ENCODE measurements around the gene MIDN.

MIDN gene

DNA sequence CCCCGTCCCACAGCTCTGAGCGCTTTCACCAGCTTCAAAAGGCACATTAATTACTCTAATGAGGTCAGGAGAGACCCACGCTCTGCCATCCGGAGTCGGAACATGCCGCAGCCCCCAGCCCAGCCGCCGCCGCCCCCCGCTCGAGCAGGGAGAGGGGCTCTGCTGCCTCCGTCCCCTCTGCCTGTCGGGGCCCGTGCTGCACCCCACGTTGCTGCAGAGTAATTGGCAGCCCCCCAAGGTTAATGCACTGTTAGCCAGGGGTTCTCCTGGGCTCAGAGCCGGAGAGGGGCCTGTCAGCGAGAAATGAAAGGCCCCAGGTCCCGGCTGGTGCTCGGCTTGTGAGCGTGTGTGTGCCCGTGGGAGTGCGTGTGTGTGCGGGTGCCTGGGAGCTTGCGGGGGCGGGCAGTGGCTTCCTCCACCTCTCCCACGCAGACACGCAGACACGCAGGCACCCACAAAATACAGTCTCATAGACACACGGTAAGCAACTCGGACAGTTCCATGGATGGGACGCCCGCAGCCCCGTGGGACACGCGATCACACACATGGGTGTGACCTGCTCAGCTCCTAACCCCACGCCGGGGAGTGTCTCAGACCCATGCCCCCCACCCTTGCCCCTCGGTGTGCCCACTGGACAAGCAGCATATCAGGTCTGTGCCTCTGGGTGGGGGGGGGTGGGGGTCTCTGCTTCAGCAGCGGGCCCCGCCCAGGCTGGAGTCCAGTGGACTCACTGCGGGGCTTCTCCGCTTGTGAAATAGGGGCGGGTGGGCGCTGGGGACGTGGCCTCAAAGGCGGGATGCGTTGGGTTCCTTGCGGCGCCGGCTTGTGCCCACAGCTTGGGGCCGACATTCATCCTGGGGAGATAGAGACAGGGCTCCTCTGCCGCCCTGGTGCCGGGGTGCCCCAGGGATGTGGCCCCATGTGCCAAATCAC, 32.5 kb downstream of the MIDN start:
- in situ Hi-C loops (cut with MboI; ENCODE audit: low sequenced_read_pairs) = no loop called here

DNA sequence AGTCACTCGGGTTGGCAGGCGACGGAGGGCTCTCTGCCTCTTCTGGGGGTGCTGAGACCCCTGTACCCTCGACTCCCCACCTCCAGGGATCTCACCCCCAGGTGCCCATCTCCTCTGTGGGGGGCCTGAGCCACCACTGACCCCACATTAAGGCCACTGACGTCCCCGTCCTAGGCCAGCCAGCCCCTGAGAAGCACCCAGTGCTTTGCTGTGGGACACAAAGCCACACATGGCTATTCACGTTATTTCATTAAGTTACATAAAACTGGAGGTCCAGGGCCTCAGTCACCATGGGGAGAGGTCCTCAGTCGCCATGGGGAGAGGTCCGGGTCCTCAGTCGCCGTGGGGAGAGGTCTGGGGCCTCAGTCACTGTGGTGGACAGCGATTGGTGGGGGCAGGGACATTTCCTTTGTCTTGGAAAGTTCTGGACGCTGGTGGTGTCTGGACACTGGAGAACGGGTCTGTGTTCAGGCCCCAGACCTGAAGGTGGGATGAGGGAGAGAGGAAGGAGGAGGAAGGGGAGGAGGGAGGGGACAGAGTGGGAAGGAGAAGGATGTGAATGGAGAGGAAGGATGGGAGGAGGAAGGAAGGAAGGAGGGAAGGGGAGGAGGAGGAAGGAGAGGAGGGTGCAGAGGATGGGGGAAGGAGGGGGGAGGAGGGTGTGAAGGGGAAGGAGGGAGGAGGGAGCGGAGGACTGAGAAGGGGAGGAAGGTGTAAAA, 33.3 kb downstream of the MIDN start:
- in situ Hi-C loops (cut with MboI; ENCODE audit: low sequenced_read_pairs) = no loop called here

DNA sequence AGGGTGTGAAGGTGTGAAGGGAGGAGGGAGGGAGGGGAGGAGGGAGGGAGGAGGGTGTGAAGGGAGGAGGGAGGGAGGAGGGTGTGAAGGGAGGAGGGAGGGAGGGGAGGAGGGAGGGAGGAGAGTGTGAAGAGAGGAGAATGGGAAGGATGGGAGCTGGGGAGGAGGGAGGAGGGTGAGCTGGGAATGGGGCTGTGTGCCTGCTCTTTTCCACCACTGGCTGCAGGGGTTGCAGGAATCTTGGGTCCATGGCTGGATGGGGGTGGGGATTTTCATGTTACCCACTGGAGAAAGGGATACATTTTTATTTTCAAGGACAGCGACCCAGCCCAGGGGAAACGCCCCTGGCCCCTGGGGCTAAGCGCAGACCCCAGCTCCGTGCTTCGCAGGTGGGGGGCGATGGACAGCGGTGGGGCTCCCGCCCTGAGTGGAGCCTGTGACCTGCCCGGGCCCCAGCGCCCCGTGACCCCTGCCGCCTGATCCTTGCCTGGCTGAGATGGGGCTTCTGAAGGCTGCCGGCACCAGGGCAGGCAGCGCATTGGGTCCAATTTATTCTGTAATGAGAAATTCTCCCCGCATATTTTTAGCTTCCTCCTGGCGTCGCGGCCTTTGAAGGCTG, 34.3 kb downstream of the MIDN start:
- in situ Hi-C loops (cut with MboI; ENCODE audit: low sequenced_read_pairs) = no loop called here

DNA sequence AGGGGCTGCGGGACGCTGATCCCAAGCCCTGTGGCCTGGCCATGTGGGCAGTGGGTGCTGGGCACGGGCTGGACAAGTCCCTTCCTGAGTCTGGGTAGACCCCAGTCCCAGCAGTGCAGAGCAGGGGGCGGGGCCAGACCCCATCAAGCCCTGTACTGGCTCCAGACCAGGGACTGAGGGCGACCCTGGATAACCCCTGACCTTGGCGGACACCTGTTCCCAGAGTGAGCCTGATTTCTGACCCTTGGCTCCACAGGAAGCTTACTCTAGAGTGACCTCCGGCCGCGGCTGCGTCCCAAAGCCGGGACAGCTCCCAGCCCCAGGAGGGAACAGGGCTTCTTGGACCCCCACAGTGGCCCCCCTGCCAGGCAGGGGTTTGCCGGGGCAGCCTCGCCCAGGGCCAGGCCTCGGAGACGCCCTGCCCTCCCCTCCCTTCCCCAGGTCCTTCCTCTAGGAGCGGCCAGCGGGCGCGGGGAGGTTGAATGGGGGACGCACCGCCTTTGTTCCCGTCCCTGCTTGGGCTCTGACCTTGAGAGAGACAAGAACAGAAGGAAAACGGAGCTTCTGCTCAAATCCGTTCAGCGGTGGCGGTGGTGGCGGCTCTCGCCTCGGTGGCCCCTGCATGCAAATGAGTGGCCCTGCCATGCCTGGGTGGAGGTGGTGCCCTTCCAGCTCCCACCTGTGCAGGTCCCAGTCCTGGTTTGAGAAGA, 35.0 kb downstream of the MIDN start:
- in situ Hi-C loops (cut with MboI; ENCODE audit: low sequenced_read_pairs) = no loop called here

DNA sequence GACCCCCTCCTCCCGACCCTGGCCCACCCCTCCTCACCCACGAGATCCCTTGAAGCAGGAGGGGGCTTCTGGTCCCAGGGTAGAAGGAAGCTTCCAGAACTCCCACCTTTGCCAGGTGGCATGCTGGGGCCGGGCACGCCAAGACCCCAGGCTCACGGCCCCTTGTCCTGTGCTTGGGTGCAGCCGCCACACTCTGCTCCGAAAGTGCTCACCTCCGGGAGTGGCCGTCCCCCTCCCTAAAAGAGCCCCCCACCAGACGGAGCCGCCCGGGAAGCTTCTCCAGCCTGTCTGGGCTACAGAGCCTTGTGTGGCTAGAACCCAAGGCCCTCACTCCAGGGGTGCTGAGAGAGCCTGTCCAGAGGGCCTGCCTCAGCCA, 35.5 kb downstream of the MIDN start:
- in situ Hi-C loops (cut with MboI; ENCODE audit: low sequenced_read_pairs) = no loop called here

- in situ Hi-C loops (cut with MboI; ENCODE audit: low sequenced_read_pairs) = no loop called here
Observed at GRCh38 chr19:1284293-1284978, 36.1 kb downstream of the MIDN start.

- in situ Hi-C loops (cut with MboI; ENCODE audit: low sequenced_read_pairs) = no loop called here
Observed at GRCh38 chr19:1284979-1285736, 36.8 kb downstream of the MIDN start.

- in situ Hi-C loops (cut with MboI; ENCODE audit: low sequenced_read_pairs) = no loop called here
Observed at GRCh38 chr19:1285737-1286360, 37.5 kb downstream of the MIDN start, which contains the start of gene EFNA2. EFNA2 (plus strand) TSS chr19:1285873; CDS start chr19:1286169, 296 bp downstream.

DNA sequence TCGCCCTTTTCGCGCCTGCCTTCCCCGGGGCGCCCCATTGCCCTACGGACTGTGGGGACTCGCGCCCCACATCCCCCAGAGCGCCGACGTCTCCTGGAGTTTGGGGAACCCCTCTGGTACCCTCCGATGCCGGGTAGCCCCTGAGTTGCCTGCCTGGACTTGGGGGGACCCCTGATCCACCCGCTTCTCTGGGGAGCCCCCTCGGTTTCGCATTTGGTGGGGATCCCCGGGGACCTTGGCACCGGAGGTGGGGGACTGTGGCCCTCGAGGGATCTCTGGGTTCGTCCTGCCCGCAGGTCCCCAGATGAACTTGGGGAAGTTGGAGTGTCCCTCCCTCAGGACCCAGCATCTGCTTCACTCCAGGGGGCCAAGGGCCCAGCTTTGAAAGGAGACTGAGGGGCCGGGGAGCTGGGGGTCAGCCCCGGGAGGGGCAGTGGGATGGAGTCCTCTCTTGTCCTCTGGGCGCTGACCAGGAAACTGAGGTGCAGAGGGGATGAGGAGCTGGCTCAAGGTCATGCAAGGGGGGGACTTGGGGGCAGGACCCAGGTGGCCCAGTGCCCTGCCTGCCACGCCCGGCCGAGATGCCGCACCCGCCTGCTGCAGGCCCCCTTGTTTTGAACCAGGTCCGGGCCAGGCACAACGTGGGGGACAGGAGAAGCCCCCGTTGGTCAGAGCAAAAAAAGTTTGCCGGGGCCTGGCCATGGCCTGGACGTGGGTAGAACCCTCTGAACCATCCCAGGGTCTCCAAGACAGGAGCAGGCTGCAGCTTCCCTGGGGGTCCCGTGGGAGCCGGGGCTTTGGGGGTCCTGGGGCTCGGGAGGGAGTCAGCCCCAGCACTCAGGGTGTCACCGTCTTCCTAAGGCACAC, 38.3 kb downstream of the MIDN start:
- in situ Hi-C loops (cut with MboI; ENCODE audit: low sequenced_read_pairs) = no loop called here

GRCh38 chr19:1287354-1288225, 39.2 kb downstream of the MIDN start:
- in situ Hi-C loops (cut with MboI; ENCODE audit: low sequenced_read_pairs) = no loop called here

DNA sequence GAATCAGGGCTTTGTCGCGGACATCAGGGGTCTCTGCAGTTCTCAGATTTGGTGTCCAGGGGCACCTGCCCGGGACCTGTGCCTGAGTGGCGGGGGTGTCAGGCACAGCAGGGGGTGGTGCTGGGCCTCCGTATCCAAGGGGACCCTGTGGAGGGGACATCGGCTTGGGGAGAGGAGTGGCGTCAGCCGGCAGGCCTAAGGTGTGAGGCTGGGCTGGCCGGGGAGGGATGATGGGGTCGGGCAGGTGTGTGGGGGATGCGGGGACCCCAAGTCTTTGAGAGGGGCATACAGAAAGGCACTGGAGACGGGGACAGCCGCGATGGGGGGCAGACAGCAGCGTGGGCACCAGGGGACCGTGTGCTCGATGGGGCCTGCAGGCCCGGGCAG, 39.8 kb downstream of the MIDN start:
- in situ Hi-C loops (cut with MboI; ENCODE audit: low sequenced_read_pairs) = no loop called here

DNA sequence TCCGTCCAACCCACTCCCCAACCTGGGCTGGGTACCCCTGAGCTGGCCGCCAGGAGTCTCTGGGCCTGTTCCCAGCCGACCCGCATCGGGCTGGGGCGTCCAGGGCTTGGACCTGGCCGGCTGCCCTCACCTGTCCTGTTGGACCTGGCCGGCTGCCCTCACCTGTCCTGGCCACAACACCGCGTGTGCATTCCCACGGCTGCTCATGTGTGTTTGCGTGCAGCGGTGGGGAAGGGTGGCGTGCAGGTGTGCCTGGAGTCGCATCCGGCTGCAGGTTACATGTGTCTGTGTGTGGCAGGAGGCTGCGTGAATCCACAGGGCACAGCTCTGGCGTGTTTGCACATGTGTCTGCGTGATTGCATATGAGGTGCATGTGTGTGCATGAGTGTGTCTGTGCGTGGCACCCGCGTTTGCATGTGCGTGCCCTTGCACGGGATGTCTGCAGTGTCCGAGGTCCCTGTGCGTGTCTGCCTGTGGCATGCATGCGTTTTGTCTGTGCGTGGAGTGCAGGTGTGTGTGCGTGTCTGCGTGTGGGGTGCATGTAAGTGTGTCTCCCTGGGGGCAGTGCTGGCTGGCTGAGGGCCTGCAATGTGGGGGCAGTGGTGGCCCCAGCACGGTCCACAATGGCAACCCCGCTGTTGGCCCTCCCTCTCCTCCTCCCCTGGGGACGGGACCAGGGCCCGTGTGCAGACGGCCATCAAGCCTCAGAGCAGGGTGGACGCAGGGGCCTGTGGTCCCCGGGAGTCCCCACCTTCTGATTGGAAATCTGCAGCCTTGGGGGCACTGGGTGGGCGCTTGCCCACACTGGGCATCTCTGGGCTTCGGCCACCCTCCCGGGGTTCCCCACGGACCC, 40.7 kb downstream of the MIDN start:
- in situ Hi-C loops (cut with MboI; ENCODE audit: low sequenced_read_pairs) = no loop called here

DNA sequence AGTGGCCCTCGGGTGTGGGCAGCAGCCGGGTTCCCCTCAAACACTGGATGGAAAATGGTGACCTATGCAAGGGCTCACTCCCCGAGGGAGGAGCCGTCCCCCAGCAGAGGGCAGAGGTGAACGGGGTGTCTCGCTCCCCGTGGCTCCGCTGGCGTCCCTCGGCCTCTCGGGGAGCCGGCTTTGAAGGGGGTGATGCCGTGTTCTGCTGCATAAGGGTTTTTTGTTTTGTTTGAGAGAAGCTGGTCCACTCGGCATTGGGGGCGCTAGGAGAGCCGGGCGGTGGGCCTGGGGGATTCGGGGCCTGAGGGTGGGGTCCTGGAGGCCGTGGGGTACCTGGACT, 41.3 kb downstream of the MIDN start:
- in situ Hi-C loops (cut with MboI; ENCODE audit: low sequenced_read_pairs) = no loop called here

- in situ Hi-C loops (cut with MboI; ENCODE audit: low sequenced_read_pairs) = no loop called here
Observed at GRCh38 chr19:1290196-1290702, 41.9 kb downstream of the MIDN start.

DNA sequence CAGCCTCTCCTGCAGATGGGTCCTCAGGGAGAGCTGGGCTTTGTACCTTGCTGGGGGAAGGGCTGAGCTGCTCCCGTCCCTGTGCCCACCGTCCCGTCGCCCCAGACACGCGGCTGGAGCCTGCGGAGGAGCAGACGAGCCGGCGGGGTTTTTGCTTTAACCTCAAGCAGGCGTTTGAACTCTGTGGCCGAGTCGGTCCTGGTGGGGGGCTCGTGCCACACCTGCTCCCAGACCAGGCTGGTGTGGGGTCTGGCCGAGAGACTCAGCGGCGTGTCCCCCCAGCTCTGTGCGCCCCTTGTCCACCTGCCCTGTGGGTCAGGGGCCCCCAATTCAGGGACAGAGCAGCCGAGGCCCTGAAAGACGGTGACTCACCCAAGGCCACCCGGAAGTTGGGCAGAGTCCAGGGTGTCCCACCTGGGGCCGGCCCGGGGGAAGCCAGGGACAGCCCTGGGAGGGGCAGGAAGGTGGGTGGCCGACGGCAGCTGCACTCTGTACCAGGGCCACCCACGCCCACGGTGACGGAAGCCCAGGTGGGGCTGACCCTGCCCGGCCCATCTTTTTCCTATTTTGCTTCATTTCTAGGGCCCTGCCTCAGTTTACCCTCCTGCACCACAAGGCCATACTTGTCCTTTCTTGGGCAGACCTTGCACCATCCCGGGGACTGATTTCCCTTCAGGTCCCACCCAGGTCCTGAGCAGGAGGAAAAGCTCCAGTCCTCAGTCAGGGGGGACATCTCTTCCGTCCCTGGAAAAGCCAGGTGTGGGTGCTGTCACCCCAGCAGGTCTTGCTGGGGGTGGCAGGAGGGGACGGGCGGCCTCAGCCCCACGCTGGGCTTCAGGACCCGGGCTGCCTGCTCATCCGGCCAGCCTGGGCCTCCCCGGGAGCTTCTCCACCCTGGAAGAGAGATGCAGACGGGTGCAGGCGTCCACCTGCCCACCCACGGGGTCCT, 42.6 kb downstream of the MIDN start:
- in situ Hi-C loops (cut with MboI; ENCODE audit: low sequenced_read_pairs) = no loop called here

All from HL-60/S4 treated with retinoic acid at 250 ng/mL for 4 days and 3 days (cell line).